MCF 10A (cell line): ENCODE data around the gene CPSF4. TPM values are rescaled to one million over a fixed set of nuclear protein-coding genes. Genes with fewer than 3 reads are reported as not detected.

ENCODE experiments used
- BruUV-seq: library from RNA; stranded (reverse); fragments of 400-500 nt; replicated peaks from 2 replicates; lab custom pipeline; 2021; lab: Mats Ljungman, UMichigan
- CTCF ChIA-PET: fragments of 300-600 bp; sonication (Branson Sonifier 250); formaldehyde crosslinking; extraction: SDS; loops from one replicate; lab custom pipeline; 2021; ENCODE audit warnings: antibody characterized with exemption, inconsistent platforms; lab: Yijun Ruan, JAX
- POLR2A ChIA-PET: fragments of 300-600, 350-650 bp; sonication (Branson Sonifier 250); formaldehyde crosslinking; extraction: SDS; loops from one replicate; lab custom pipeline; 2020; ENCODE audit warnings: antibody characterized with exemption, inconsistent platforms; lab: Yijun Ruan, JAX
- DNase-seq: peaks from one replicate; pipeline ENCODE4 v3.0.0-alpha.2; 2018; ENCODE audit not compliant: unreplicated experiment
- H3K27ac Mint-ChIP-seq: one replicate; pipeline ENCODE4 v1.8.0; 2022; ENCODE audit warnings: mild to moderate bottlenecking, low read depth, mixed read lengths; ENCODE audit not compliant: unreplicated experiment
- H3K27me3 Mint-ChIP-seq: one replicate; pipeline ENCODE4 v1.8.0; 2022; ENCODE audit warnings: mixed read lengths; ENCODE audit not compliant: insufficient read depth, unreplicated experiment
- H3K36me3 Mint-ChIP-seq: one replicate; pipeline ENCODE4 v1.8.0; 2022; ENCODE audit warnings: mild to moderate bottlenecking, moderate library complexity, mixed read lengths; ENCODE audit not compliant: insufficient read depth, unreplicated experiment
- H3K4me1 Mint-ChIP-seq: one replicate; pipeline ENCODE4 v1.8.0; 2022; ENCODE audit warnings: mixed read lengths; ENCODE audit not compliant: insufficient read depth, unreplicated experiment
- H3K4me3 Mint-ChIP-seq: one replicate; pipeline ENCODE4 v1.8.0; 2022; ENCODE audit warnings: mild to moderate bottlenecking, moderate library complexity, mixed read lengths; ENCODE audit not compliant: unreplicated experiment
- H3K9me3 Mint-ChIP-seq: one replicate; pipeline ENCODE4 v1.8.0; 2022; ENCODE audit warnings: mixed read lengths; ENCODE audit not compliant: unreplicated experiment
- intact Hi-C: fragments of 100-400 bp; cut with micrococcal nuclease; formaldehyde crosslinking; loops from 2 replicates; pipeline ENCODE4 v1.14.1; 2022
- total RNA-seq: library from RNA; stranded (reverse); gene quantifications from 2 replicates; pipeline ENCODE4 v1.2.3, GENCODE V29; 2022
- TF ChIP-seq, protein P1 (sequence below): fragments of 200-600 bp; IDR thresholded peaks from one replicate; pipeline ENCODE4 v1.8.0; 2022; ENCODE audit warnings: antibody characterized with exemption, mild to moderate bottlenecking; ENCODE audit not compliant: unreplicated experiment

The CPSF4 gene
- total RNA-seq, 1 experiment from 2014 or later = 62.6 TPM

DNA sequence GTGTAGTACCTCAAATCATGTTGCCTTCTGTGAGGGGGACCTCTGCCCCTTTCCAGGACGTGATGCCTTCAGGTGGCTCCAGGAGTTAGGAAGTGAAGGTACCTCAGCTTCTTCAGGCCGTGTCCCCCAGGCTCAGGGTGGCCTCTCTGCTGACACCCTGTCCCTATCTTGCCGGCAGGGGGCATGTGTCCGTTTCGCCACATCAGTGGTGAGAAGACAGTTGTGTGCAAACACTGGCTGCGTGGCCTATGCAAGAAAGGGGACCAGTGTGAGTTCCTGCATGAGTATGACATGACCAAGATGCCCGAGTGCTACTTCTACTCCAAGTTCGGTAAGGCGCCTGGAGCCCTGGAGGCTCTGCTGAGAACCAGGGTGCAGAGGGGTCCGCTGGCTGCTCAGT lies 9.2 kb downstream of the CPSF4 start:
- CTCF ChIA-PET = interaction anchor here (0.7 kb wide), 1 partner anchor 293 kb away, joined by 3 read pairs; no protein-coding TSS in a partner anchor

DNA sequence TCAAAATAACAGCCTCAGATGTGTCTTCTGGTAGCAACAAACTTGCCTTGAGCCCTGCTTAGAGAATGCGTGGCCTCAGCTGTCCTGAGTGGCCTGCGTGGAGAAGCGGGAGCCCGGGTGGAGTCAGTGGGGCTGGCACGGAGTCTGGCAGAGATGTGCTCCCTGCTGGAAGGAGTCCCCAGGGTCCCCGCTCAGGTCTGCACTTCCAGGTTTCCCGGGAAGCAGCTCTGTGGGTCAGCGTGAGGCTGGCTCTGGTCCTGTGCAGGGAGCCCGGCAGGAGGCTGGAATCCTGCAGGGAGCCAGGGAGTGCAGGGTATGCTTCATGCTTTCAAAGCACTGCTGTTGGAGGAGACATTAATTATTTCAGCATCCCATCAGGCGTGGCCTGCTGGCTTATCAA lies 10.1 kb downstream of the CPSF4 start:
- Mint-ChIP-seq H3K4me3 (no peak overlapping the region), H3K27me3 (no peaks in the 10 kb centered on the region), H3K4me1 (no peaks in the 10 kb centered on the region), H3K9me3 (no peaks in the 10 kb centered on the region), H3K27ac (no peak overlapping the region), H3K36me3 (peaks cover 81% of the 10 kb centered on the region)
- intact Hi-C loops = no loop called here
- no TSS peak for BruUV-seq
- TF ChIP-seq, protein P1, sequence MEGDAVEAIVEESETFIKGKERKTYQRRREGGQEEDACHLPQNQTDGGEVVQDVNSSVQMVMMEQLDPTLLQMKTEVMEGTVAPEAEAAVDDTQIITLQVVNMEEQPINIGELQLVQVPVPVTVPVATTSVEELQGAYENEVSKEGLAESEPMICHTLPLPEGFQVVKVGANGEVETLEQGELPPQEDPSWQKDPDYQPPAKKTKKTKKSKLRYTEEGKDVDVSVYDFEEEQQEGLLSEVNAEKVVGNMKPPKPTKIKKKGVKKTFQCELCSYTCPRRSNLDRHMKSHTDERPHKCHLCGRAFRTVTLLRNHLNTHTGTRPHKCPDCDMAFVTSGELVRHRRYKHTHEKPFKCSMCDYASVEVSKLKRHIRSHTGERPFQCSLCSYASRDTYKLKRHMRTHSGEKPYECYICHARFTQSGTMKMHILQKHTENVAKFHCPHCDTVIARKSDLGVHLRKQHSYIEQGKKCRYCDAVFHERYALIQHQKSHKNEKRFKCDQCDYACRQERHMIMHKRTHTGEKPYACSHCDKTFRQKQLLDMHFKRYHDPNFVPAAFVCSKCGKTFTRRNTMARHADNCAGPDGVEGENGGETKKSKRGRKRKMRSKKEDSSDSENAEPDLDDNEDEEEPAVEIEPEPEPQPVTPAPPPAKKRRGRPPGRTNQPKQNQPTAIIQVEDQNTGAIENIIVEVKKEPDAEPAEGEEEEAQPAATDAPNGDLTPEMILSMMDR = no peak
- ChIA-PET POLR2A (interaction anchor here (2.2 kb wide), 1 partner anchor 10 kb away, joined by 7 read pairs; the partner anchor contains the start of genes CPSF4 and PTCD1), CTCF (interaction anchor here (0.6 kb wide), 1 partner anchor 78 kb away, joined by 3 read pairs; no protein-coding TSS in a partner anchor)
- no peak for DNase-seq

More for the DNA sequence above, 9.2 kb downstream of the CPSF4 start:
- intact Hi-C loops = no loop called here
- no peak overlapping the region for H3K27ac Mint-ChIP-seq
- peaks cover 85% of the 10 kb centered on the region for H3K36me3 Mint-ChIP-seq
- BruUV-seq = no TSS peak
- peak; percentile 34 for DNase-seq
- H3K27me3 Mint-ChIP-seq = no peaks in the 10 kb centered on the region
- POLR2A ChIA-PET = interaction anchor here (2.2 kb wide), 1 partner anchor 9 kb away, joined by 7 read pairs; the partner anchor contains the start of genes CPSF4 and PTCD1
- H3K4me1 Mint-ChIP-seq = no peaks in the 10 kb centered on the region
- no peaks in the 10 kb centered on the region for H3K9me3 Mint-ChIP-seq
- no peak overlapping the region for H3K4me3 Mint-ChIP-seq
- TF ChIP-seq, protein P1 = no peak

DNA sequence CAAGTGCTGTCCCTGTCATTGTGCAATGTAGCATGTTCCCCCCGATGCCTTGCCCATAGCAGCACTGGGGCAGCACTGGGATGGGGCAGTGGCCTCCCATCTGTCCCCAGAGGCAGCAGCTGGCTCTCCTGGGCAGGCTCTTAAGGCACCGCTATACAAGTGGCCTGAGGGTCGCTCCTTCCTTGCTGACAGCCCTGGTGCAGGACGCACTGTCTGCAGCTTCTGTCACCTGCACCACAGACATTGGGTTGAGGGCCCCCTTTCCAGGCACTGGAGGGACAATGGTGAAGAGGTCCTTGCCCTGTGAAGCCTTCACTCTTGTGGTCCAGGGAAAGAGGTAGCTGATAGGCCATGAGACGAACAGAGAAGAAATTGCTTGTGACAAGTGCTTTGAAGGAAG lies 10.6 kb downstream of the CPSF4 start:
- TF ChIP-seq, protein P1 = no peak
- ChIA-PET POLR2A (interaction anchor here (1.3 to 2.2 kb wide), 3 partner anchors 11 to 17 kb away, joined by 3 to 7 read pairs (median 4); partner anchors contain the start of genes ATP5MF, CPSF4 and PTCD1), CTCF (interaction anchor here (0.6 kb wide), 2 partner anchors 77 to 502 kb away, joined by 3 read pairs; no protein-coding TSS in a partner anchor)
- intact Hi-C loops = no loop called here
- no TSS peak for BruUV-seq
- H3K27me3 Mint-ChIP-seq = no peaks in the 10 kb centered on the region
- H3K27ac Mint-ChIP-seq = no peak overlapping the region
- peaks cover 79% of the 10 kb centered on the region for H3K36me3 Mint-ChIP-seq
- no peak overlapping the region for H3K4me3 Mint-ChIP-seq
- DNase-seq = no peak
- H3K4me1 Mint-ChIP-seq = no peaks in the 10 kb centered on the region
- H3K9me3 Mint-ChIP-seq = no peaks in the 10 kb centered on the region

DNA sequence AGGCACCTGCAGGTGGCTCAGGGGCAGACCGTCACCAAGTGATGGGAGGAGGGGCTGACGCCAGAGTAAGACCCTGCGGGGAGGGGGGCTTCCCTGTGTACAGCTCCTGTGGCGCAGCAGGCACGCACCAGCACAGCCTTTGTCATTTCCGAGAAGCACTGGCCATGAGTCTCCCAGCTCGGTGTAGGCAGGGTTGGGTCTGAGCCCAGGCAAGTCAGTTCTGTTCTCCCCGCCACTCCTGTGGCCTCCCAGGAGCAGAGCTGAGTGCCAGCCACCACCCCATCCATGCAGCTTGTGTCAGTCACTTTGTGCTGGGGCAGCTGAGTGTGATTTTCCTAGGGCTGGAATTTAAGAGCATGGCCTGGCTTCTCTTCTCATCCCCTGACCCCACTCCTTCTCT lies 13.2 kb downstream of the CPSF4 start:
- Mint-ChIP-seq H3K27ac (no peak overlapping the region), H3K4me1 (peaks cover 5% of the 10 kb centered on the region), H3K9me3 (no peaks in the 10 kb centered on the region), H3K27me3 (no peaks in the 10 kb centered on the region), H3K36me3 (peaks cover 68% of the 10 kb centered on the region), H3K4me3 (no peak overlapping the region)
- CTCF ChIA-PET = no interaction called here
- DNase-seq = no peak
- BruUV-seq = no TSS peak
- TF ChIP-seq, protein P1 = no peak
- POLR2A ChIA-PET = no interaction called here
- intact Hi-C loops = no loop called here
